ENCODE data around the gene DYSF. TPM values are rescaled to one million over a fixed set of nuclear protein-coding genes. Genes with fewer than 3 reads are reported as not detected.

The DYSF gene
- total and polyA plus RNA-seq, 2 donors (not counting 3 experiments of a cell fraction or from before 2014, with no cell fraction given): 50.9 to 152 TPM

DNA sequence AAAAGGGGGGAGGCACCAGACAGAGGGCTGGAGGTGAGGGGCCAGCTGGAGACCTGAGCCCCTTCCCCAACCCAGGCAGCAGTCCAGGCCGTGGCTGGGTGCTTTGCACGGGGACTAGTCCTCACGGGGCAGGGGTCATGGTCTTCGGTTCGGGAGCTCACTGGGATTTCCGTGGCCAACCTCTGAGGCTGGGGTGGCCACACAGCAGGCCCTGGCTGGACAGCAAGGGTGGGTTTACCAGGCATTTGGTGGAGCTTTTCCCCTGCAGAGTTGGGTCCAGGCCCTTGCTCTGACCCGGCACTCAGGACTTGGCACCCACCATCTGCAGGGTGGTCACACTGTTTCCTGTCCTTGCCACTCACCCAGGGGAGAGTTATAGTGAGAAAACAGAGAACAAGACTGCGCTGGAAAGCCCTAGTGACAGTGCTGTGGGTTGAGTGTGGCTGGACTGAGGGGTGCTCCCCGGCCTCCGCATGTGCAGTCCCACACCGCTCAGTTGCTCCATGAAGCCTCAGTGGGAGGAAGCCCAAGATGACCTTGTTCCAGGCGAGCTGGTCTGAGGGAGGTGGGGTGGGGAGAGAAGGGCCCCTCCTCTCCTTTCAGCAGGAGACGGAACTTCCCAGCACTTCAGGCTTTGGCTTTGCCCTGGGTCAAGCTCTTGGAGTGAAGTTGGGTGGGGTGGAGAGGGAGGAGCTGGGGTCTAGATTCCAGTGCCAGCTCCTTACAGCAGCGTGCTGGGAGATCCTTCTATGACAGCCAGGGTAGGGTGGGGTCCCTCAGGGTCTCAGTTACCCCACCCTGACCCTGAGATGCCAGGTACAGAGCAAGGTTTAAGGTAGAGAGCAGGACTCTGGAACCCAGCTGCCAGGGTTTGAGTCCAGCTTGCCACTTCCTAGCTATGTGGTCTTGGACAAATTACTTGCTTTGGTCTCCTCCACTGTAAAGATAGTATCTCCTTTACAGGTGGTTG is 219.8 kb downstream of the DYSF start:
- ChIA-PET CTCF (interaction anchor here (1.0 to 1.1 kb wide), 2 partner anchors 82 to 125 kb away, joined by 3 to 7 read pairs; no protein-coding TSS in a partner anchor), POLR2A (no interaction called here)
- H3K4me1 ChIP-seq (ENCODE audit: control insufficient read depth, extremely low read depth, insufficient read depth, low read length): no peaks in the 10 kb centered on the region
- H2AFZ ChIP-seq (ENCODE audit: low read depth, low read length): no peak overlapping the region
- H3K9ac ChIP-seq (replicated peaks; ENCODE audit: extremely low read depth, insufficient read depth, low read length): no peak overlapping the region
- no TSS peak for BruUV-seq (replicated peaks)
- dilution Hi-C loops (cut with MboI; ENCODE audit: extremely low pct_ligation_motif_present, low sequenced_read_pairs): no loop called here
- no peak for DNase-seq (ENCODE audit: low read depth, low spot score)
- no peak overlapping the region for H3K4me2 ChIP-seq (ENCODE audit: insufficient read depth, low read length)
- H3K27me3 ChIP-seq (ENCODE audit: control insufficient read depth in 2 of 2, insufficient read depth in 2 of 2, low read length in 2 of 2): no peaks in the 10 kb centered on the region
- H3K4me3 ChIP-seq (replicated peaks in 1 of 3; ENCODE audit: insufficient read depth in 1 of 3, low read depth in 1 of 3, low read length in 3 of 3): no peak overlapping the region
- H4K20me1 ChIP-seq (replicated peaks; ENCODE audit: control insufficient read depth, extremely low read depth, insufficient read depth, low read length): no peaks in the 10 kb centered on the region
- intact Hi-C loops (cut with micrococcal nuclease): no loop called here
- no peaks in the 10 kb centered on the region for H3K9me3 ChIP-seq (replicated peaks; ENCODE audit: control insufficient read depth, insufficient read depth, low read length)
- H3K9me1 ChIP-seq (replicated peaks; ENCODE audit: control insufficient read depth, extremely low read depth, insufficient read depth, low read length): no peaks in the 10 kb centered on the region
- H3K79me2 ChIP-seq (ENCODE audit: control insufficient read depth, insufficient read depth, low read length): no peaks in the 10 kb centered on the region
- TF ChIP-seq MAX (IDR thresholded peaks at IDR 0.05; ENCODE audit: insufficient read depth, insufficient read length) (no peak), EZH2 (IDR thresholded peaks at IDR 0.05; ENCODE audit: borderline replicate concordance, low read depth, low read length, severe bottlenecking) (no peak), MYC (IDR thresholded peaks at IDR 0.05; ENCODE audit: low read depth, low read length) (no peak), JUN (IDR thresholded peaks at IDR 0.05; ENCODE audit: borderline replicate concordance, insufficient read depth, insufficient read length, low read depth) (no peak), POLR2A (IDR thresholded peaks at IDR 0.05; ENCODE audit: low read depth, low read length) (no peak), POLR2AphosphoS5 (IDR thresholded peaks at IDR 0.05; ENCODE audit: insufficient read depth, low read depth, low read length) (no peak), FOS (IDR thresholded peaks at IDR 0.05; ENCODE audit: borderline replicate concordance, insufficient read depth, low read length) (no peak), GATA2 (IDR thresholded peaks at IDR 0.05; ENCODE audit: insufficient read depth, insufficient read length, low read depth, low read length) (no peak)
- no peak for FAIRE-seq
- peaks cover 3 to 17% of the 10 kb centered on the region in 2 experiments for H3K36me3 ChIP-seq (ENCODE audit: control insufficient read depth in 2 of 2, extremely low read depth in 1 of 2, insufficient read depth in 2 of 2, low read length in 2 of 2)
- no peak overlapping the region for H3K27ac ChIP-seq (ENCODE audit: insufficient read depth, low read depth, low read length)

Measured in endothelial cell of umbilical vein (primary cell).